Putamen (tissue), 1 donor: Measurements from ENCODE around the gene LPIN1.
"Not testable (repeated sequence)": the region's sequence is repeated elsewhere in the genome, so short reads cannot be mapped to it uniquely, and the experiment has no call there.

Source experiments
- DNase-seq: peaks from one replicate; pipeline ENCODE4 v3.0.0-alpha.2; 2016; ENCODE audit warnings: low spot score

Gene LPIN1

DNA sequence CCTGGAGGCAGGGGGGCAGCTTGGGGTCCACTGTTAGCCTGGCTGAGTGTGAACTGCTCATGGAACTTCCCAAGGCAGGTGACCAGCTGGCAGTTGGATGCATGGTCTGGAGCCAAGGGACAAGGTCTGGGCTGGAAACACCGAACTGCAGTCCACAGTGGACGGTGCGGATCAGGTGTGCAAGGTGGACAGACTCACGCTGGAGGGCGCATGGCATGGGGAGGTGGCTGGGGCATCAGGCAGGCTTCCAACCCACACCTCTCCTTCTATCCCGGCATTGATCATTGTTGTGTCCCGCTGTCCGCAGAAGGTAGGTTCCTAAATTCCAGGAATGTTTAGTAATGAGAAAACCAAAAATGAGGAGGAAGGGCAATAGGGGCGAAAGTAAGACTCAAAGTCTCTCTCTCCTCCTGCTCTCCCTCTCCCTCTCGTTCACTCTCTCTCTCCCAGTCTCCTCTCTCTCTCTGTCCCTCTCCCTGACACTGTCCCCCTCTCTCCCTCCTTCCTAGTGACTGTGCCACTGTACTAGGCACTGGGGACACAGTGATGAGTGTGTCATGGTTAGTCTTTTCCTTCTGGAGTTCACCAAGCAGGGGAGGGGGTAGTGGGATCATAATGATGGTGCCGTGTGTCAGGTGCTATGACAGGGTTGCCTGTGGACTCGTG is 30.3 kb upstream of the LPIN1 start:
- no peak for DNase-seq

- no peak for DNase-seq
These were observed 29.6 kb upstream of the LPIN1 start for GRCh38 chr2:11716689-11717321.

DNA sequence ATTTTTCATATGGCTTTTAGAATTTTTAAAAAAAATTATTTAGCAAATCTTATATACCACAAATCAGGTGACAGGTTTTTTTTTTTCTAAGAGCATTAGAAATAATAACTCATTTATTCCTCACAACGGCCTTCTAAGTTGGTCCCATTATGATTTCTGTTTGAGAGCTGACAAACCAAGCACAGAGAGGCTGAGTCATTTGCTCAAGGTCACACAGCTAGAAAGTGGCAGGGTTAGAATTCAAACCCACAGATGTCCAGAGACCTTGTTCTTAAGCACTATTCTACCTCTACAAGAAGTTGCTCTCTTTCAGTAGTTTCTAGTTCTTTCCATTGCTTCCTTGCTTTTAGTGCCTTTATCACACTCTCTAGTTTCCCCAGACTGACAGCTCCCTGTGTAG is 28.8 kb upstream of the LPIN1 start:
- no peak for DNase-seq

- no peak for DNase-seq
These were observed 27.8 kb upstream of the LPIN1 start for GRCh38 chr2:11718606-11719005.

GRCh38 chr2:11719230-11719977 is 27.0 kb upstream of the LPIN1 start:
- DNase-seq, result no peak

- peak; percentile 64 for DNase-seq
These were observed 25.7 kb upstream of the LPIN1 start for GRCh38 chr2:11720752-11721151.

GRCh38 chr2:11722292-11723060 is 24.0 kb upstream of the LPIN1 start:
- no peak for DNase-seq

DNA sequence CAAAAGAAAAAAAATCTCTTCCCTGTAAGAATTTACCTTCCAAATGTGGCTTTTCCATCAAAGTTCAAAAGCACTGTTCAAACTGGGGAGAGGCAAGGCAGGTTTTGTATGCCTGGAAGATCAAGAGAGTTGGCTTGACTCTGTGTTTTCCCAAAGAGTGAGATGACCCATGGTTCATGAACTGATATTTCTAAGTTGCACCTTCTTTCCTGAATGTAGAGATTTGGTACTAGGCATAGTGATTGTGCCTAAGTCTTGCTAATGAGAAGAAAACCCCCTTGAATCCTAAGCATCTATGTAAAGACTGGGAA is 23.4 kb upstream of the LPIN1 start:
- no peak for DNase-seq

- DNase-seq, result no peak
These were observed 22.3 kb upstream of the LPIN1 start for GRCh38 chr2:11724151-11724550.

GRCh38 chr2:11726384-11726783 is 20.0 kb upstream of the LPIN1 start:
- no peak for DNase-seq

DNA sequence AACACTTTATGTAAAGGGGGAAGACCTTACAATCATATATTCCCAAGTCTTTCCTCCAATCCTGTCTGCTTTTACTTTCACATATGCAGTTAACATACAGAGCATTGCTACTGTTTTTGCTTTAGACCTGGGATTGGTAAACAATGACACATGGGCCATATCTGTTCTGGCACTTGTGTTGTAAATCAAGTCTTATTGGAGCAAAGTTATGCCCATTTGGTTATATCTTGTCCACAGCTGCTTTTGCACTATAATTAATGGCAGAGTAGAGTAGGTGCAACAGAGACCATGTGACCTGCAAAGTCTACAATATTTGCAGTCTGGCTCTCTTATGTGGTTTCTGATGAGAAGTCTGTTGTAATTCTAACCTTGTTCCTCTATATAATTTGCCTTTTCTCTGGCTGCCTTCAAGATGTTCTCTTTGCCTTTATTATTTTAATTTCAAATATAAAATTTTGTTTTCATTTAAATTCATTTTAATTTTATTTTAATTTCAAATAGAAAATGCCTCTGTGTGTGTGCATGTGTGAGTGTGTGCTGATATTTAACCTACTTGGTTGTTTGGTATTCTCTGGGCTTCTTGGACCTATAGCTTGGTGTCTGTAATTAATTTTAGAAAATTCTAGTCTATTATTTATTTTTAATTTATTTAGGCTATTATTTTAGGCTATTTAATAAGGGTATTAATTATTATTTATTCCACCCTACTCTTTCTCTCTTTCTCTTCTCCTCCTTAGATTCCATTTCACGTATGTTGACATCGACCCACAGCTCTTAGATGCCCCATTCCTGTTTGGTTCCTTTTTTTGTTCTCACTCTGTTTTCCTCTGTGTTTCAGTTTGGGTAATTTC is 16.8 kb upstream of the LPIN1 start:
- no peak for DNase-seq

GRCh38 chr2:11731214-11731984 is 15.0 kb upstream of the LPIN1 start:
- not testable (repeated sequence) for DNase-seq

DNA sequence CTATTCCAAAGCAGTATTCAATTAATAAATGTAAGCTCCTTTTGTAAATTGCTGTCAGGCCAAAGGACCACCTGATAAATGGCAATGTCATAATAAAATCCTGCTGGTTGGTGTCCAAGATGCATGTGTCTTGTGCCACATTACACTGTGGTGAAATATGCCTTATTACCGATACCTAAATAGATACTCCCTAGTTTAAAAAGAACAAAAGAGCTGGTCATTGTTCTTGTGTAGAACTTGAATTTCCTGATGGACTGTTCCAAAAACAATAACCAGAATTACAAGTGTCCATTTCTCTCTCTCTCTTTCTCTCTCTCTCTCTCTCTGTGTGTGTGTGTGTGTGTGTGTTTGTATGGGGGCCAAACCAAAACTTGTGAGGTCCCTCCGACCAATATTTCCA is 13.8 kb upstream of the LPIN1 start:
- DNase-seq, result no peak

GRCh38 chr2:11737852-11738251 is 8.6 kb upstream of the LPIN1 start:
- not testable (repeated sequence) for DNase-seq

DNA sequence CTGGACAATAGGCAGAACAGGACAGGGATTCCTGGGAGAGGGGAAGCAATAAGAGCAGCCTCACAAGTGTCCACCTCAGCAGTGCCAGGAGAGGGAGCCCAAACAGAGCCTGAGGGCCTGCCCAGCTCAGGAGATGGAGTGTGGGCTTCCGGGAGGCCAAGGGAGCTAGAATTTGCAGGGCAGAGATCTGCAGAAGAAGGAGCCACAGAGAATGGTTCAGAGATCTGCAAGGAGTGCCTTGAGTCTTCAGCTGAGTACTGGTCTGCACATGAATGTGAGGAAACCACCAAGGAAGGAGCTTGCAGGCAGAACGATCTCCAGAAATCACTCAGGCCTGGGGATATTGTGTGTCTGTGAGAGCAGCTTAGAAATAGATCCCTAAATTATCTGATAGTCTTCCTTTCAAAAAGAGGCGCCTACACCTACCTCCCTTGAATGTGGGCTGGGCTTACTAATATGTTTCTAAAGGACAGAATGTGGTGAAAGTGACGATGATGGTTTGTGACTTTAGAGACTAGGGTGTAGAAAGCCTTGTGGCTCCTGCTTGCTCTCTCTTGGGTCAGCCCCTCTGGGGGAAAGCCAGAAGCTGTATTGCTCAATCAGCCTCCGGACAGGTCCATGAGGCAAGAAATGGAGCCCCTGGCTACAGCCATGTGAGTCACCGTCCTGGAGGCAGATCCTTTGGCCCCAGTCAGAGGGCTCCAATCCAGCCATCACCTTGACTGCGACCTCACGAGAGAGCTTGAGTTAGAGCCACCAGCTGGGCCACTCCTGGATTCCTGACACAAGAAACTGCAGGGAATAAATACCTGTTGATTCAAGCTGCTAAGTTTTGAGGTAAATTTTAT is 7.6 kb upstream of the LPIN1 start:
- no peak for DNase-seq

GRCh38 chr2:11740723-11741122 is 5.7 kb upstream of the LPIN1 start:
- no peak for DNase-seq

GRCh38 chr2:11742317-11742701 is 4.1 kb upstream of the LPIN1 start:
- no peak for DNase-seq

GRCh38 chr2:11742702-11743357 is 3.6 kb upstream of the LPIN1 start:
- DNase-seq, result no peak

DNA sequence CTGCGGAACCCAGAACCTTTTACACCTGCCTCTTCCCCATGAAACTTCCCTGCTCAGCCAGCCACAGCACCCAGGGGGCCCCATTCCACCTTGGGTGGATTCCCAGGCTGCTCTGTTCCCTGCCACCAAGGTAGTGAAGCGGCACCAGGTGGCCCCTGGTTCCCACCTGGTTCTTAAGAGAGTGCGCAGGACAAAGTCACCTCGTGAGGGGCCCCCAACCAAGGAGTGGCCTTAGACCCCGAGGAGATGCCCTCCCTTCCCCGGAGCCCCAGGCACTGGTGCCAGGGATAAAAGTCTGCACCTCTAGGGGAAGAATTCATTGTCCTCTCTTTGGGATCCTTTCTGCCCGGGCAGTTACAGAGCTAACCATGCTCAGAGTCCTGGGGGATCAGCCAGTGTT is 3.1 kb upstream of the LPIN1 start:
- DNase-seq, result no peak
